Measurements from ENCODE around the gene LSM4.

GRCh38 chr19:18261474-18261873 is 61.4 kb downstream of the LSM4 start:
- TF ChIP-seq POLR2A (IDR thresholded peaks at IDR 0.05), result no peak
- TF ChIP-seq, protein P1, sequence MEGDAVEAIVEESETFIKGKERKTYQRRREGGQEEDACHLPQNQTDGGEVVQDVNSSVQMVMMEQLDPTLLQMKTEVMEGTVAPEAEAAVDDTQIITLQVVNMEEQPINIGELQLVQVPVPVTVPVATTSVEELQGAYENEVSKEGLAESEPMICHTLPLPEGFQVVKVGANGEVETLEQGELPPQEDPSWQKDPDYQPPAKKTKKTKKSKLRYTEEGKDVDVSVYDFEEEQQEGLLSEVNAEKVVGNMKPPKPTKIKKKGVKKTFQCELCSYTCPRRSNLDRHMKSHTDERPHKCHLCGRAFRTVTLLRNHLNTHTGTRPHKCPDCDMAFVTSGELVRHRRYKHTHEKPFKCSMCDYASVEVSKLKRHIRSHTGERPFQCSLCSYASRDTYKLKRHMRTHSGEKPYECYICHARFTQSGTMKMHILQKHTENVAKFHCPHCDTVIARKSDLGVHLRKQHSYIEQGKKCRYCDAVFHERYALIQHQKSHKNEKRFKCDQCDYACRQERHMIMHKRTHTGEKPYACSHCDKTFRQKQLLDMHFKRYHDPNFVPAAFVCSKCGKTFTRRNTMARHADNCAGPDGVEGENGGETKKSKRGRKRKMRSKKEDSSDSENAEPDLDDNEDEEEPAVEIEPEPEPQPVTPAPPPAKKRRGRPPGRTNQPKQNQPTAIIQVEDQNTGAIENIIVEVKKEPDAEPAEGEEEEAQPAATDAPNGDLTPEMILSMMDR (IDR thresholded peaks at IDR 0.05), result no peak
- no peak for TF ChIP-seq EP300 (IDR thresholded peaks at IDR 0.05)

Measured in ovary (tissue), 3 donors.